HL-60 (cell line): Measurements from ENCODE around the gene TMPRSS2.

ENCODE experiments used
- DNase-seq, 2 experiments: peaks; one replicate each; pipeline ENCODE4 v3.0.0-alpha.2; 2010 to 2020; ENCODE audit warnings: low read depth in 1 of 2, low spot score in 1 of 2
- H3K27ac ChIP-seq: fragments of 250-450 bp; sonication (Bioruptor Pico); replicated peaks from 2 replicates; pipeline ENCODE4 v1.5.1; 2020; ENCODE audit warnings: mild to moderate bottlenecking, moderate library complexity
- H3K27me3 ChIP-seq: fragments of 250-450 bp; sonication (Bioruptor Pico); 2 replicates; pipeline ENCODE4 v1.5.1; 2021; ENCODE audit warnings: mild to moderate bottlenecking, moderate library complexity; ENCODE audit not compliant: insufficient read depth, poor library complexity, severe bottlenecking
- H3K4me3 ChIP-seq: replicated peaks from 2 replicates; pipeline ENCODE4 v1.5.1; 2011; ENCODE audit warnings: mild to moderate bottlenecking, control low read depth, low read length; ENCODE audit not compliant: insufficient read depth
- CTCF ChIP-seq: IDR thresholded peaks from one replicate; pipeline ENCODE4 v1.5.1; 2011; ENCODE audit warnings: low read length, control low read depth, inconsistent platforms; ENCODE audit not compliant: insufficient read depth
- GABPA ChIP-seq: IDR thresholded peaks from 2 replicates; pipeline ENCODE4 v1.6.1; 2012; ENCODE audit warnings: low read depth
- POLR2AphosphoS5 ChIP-seq: IDR thresholded peaks from 2 replicates; pipeline ENCODE4 v1.6.1; 2012; ENCODE audit warnings: low read depth
- SPI1 ChIP-seq: IDR thresholded peaks from 2 replicates; pipeline ENCODE4 v1.6.1; 2012; ENCODE audit warnings: low read depth, mild to moderate bottlenecking, borderline replicate concordance
- TF ChIP-seq, protein P1 (sequence below): IDR thresholded peaks from 2 replicates; pipeline ENCODE4 v1.6.1; 2012; ENCODE audit warnings: low read depth; ENCODE audit not compliant: insufficient replicate concordance

The TMPRSS2 gene

GRCh38 chr21:41488080-41488479 lies 19.9 kb downstream of the TMPRSS2 start:
- DNase-seq: no peak
- no peaks in the 10 kb centered on the region for H3K27me3 ChIP-seq
- H3K27ac ChIP-seq: no peak overlapping the region
- no peak overlapping the region for H3K4me3 ChIP-seq
- TF ChIP-seq CTCF: no peak
- TF ChIP-seq POLR2AphosphoS5: no peak
- no peak for TF ChIP-seq SPI1
- TF ChIP-seq GABPA: no peak
- TF ChIP-seq, protein P1, sequence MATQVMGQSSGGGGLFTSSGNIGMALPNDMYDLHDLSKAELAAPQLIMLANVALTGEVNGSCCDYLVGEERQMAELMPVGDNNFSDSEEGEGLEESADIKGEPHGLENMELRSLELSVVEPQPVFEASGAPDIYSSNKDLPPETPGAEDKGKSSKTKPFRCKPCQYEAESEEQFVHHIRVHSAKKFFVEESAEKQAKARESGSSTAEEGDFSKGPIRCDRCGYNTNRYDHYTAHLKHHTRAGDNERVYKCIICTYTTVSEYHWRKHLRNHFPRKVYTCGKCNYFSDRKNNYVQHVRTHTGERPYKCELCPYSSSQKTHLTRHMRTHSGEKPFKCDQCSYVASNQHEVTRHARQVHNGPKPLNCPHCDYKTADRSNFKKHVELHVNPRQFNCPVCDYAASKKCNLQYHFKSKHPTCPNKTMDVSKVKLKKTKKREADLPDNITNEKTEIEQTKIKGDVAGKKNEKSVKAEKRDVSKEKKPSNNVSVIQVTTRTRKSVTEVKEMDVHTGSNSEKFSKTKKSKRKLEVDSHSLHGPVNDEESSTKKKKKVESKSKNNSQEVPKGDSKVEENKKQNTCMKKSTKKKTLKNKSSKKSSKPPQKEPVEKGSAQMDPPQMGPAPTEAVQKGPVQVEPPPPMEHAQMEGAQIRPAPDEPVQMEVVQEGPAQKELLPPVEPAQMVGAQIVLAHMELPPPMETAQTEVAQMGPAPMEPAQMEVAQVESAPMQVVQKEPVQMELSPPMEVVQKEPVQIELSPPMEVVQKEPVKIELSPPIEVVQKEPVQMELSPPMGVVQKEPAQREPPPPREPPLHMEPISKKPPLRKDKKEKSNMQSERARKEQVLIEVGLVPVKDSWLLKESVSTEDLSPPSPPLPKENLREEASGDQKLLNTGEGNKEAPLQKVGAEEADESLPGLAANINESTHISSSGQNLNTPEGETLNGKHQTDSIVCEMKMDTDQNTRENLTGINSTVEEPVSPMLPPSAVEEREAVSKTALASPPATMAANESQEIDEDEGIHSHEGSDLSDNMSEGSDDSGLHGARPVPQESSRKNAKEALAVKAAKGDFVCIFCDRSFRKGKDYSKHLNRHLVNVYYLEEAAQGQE: no peak

GRCh38 chr21:41487082-41487481 lies 20.9 kb downstream of the TMPRSS2 start:
- no peaks in the 10 kb centered on the region for H3K27me3 ChIP-seq
- no peak overlapping the region for H3K27ac ChIP-seq
- DNase-seq: no peak
- no peak overlapping the region for H3K4me3 ChIP-seq
- TF ChIP-seq POLR2AphosphoS5 (no peak), SPI1 (no peak), CTCF (no peak), GABPA (no peak)
- TF ChIP-seq, protein P1: no peak

DNA sequence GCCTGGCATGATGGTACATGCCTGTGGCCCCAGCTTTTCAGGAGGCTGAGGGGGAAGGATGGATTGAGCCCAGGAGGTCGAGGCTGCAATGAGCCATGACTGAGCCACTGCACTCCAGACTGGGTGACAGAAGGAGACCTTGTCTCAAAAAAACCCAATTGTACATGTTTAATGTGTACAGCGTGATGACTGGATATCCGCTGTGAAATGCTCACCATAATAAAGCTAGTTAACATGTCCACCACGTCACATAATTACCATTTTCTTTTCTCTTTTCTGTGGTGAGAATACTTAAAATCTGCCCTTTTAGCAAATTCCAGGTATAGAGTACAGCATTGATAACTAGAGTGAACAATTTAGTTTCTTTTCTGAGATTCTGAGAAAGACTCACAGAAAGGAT lies 24.0 kb downstream of the TMPRSS2 start:
- no peak overlapping the region for H3K4me3 ChIP-seq
- no peak for DNase-seq
- H3K27me3 ChIP-seq: no peaks in the 10 kb centered on the region
- TF ChIP-seq, protein P1: no peak
- no peak for TF ChIP-seq SPI1
- no peak for TF ChIP-seq GABPA
- TF ChIP-seq POLR2AphosphoS5: no peak
- no peak for TF ChIP-seq CTCF
- no peak overlapping the region for H3K27ac ChIP-seq
